SU-DHL-6 (cell line): Measurements from ENCODE around the gene UBXN4.
A peak's percentile ranks its signal among the peaks of the same experiment; 100 is the strongest.
"Not testable (repeated sequence)": the region's sequence is repeated elsewhere in the genome, so short reads cannot be mapped to it uniquely, and the experiment has no call there.

Source experiments
- H2AFZ ChIP-seq: fragments of 200-600 bp; sonication (generic); 2 replicates; pipeline ENCODE4 v1.6.1; 2014; ENCODE audit warnings: low read depth, mild to moderate bottlenecking, moderate library complexity, mixed read lengths, antibody characterized with exemption, low read length; ENCODE audit not compliant: severe bottlenecking
- H3F3A ChIP-seq: fragments of 200-600 bp; shearing (Covaris generic); 2 replicates; pipeline ENCODE4 v1.6.0; 2016; ENCODE audit warnings: antibody characterized with exemption, mild to moderate bottlenecking; ENCODE audit not compliant: insufficient read depth
- H3K27ac ChIP-seq: fragments of 200-600 bp; sonication (generic); 2 replicates; pipeline ENCODE4 v1.5.1; 2016; ENCODE audit warnings: low read depth, mild to moderate bottlenecking, low read length, moderate library complexity, mixed read lengths
- H3K27me3 ChIP-seq: fragments of 200-600 bp; sonication (generic), shearing (Covaris generic); 2 replicates; pipeline ENCODE4 v1.6.0; 2014; ENCODE audit warnings: mild to moderate bottlenecking, low read length
- H3K36me3 ChIP-seq: fragments of 200-600 bp; sonication (generic); 2 replicates; pipeline ENCODE4 v1.6.1; 2014; ENCODE audit warnings: mild to moderate bottlenecking, low read length, mixed read lengths
- H3K4me2 ChIP-seq: fragments of 300-600, 200-600 bp; shearing (Covaris generic), sonication (generic); 2 replicates; pipeline ENCODE4 v1.6.0; 2014; ENCODE audit warnings: low read length, low read depth, mild to moderate bottlenecking; ENCODE audit not compliant: poor library complexity, severe bottlenecking
- H3K4me3 ChIP-seq: fragments of 200-600 bp; sonication (generic); 2 replicates; pipeline ENCODE4 v1.5.1; 2014; ENCODE audit warnings: antibody characterized with exemption, low read length, mild to moderate bottlenecking, mixed read lengths; ENCODE audit not compliant: insufficient read depth, poor library complexity, severe bottlenecking
- H3K79me2 ChIP-seq: fragments of 200-600 bp; sonication (generic); 2 replicates; pipeline ENCODE4 v1.6.1; 2014; ENCODE audit warnings: mild to moderate bottlenecking, low read length, moderate library complexity; ENCODE audit not compliant: insufficient read depth
- H3K9ac ChIP-seq: fragments of 200-600 bp; sonication (generic); 2 replicates; pipeline ENCODE4 v1.7.0; 2014; ENCODE audit warnings: mild to moderate bottlenecking, low read length
- H3K9me2 ChIP-seq: fragments of 200-600 bp; sonication (generic); replicated peaks from 2 replicates; pipeline ENCODE4 v1.6.1; 2014; ENCODE audit warnings: low read length; ENCODE audit not compliant: insufficient read depth
- H3K9me3 ChIP-seq: fragments of 200-600 bp; sonication (generic); 2 replicates; pipeline ENCODE4 v1.6.1; 2014; ENCODE audit warnings: low read length, mixed read lengths; ENCODE audit not compliant: insufficient read depth
- H4K20me1 ChIP-seq: fragments of 200-600 bp; sonication (generic); 2 replicates; pipeline ENCODE4 v1.6.1; 2014; ENCODE audit warnings: low read depth, mild to moderate bottlenecking, antibody characterized with exemption, low read length, moderate library complexity, mixed read lengths
- CTCF ChIP-seq: fragments of 200-600 bp; sonication (generic); IDR thresholded peaks from one replicate; pipeline ENCODE4 v1.5.1; 2017; ENCODE audit warnings: antibody characterized with exemption, mild to moderate bottlenecking, low read length, moderate library complexity; ENCODE audit not compliant: insufficient read depth, poor library complexity, severe bottlenecking
- EZH2phosphoT487 ChIP-seq: fragments of 200-600 bp; sonication (generic), shearing (Covaris generic); conservative IDR thresholded peaks from 2 replicates; pipeline ENCODE4 v1.6.1; 2018; ENCODE audit warnings: mild to moderate bottlenecking, antibody characterized with exemption, low read length, moderate library complexity, mixed read lengths

UBXN4 gene

GRCh38 chr2:135790423-135790822 is 48.8 kb downstream of the UBXN4 start:
- TF ChIP-seq CTCF: no peak
- no peak for TF ChIP-seq EZH2phosphoT487
- H3K36me3 ChIP-seq: 0 out of 2 replicates have a peak, but pooled peaks cover 3% of the 10 kb centered on the region
- no peak overlapping the region for H3K4me3 ChIP-seq
- no peak overlapping the region for H3K4me2 ChIP-seq
- no peak overlapping the region for H2AFZ ChIP-seq
- no peak overlapping the region for H3K27ac ChIP-seq
- H3K27me3 ChIP-seq: no peaks in the 10 kb centered on the region
- peaks cover 9% of the 10 kb centered on the region for H3K79me2 ChIP-seq
- H4K20me1 ChIP-seq: no peaks in the 10 kb centered on the region
- no peaks in the 10 kb centered on the region for H3F3A ChIP-seq
- H3K9ac ChIP-seq: no peak overlapping the region
- no peaks in the 10 kb centered on the region for H3K9me3 ChIP-seq
- H3K9me2 ChIP-seq: no peaks in the 10 kb centered on the region

- Histone ChIP-seq H3K36me3 (0 out of 2 replicates have a peak, but pooled peaks cover 3% of the 10 kb centered on the region), H2AFZ (no peak overlapping the region), H3K4me2 (peak overlapping the region; percentile 54), H3K9ac (0 out of 2 replicates have a peak overlapping the region, but pooled peaks have one; percentile 62), H4K20me1 (no peaks in the 10 kb centered on the region), H3K27ac (peak overlapping the region; percentile 72; the same call in 1 of the 2 replicates), H3K9me2 (no peaks in the 10 kb centered on the region), H3K27me3 (no peaks in the 10 kb centered on the region), H3K79me2 (peaks cover 9% of the 10 kb centered on the region), H3K9me3 (no peaks in the 10 kb centered on the region), H3F3A (peaks cover 5% of the 10 kb centered on the region; the same call in 1 of the 2 replicates), H3K4me3 (no peak overlapping the region)
- TF ChIP-seq CTCF: no peak
- no peak for TF ChIP-seq EZH2phosphoT487
These were observed 49.9 kb downstream of the UBXN4 start for GRCh38 chr2:135791418-135792190.

GRCh38 chr2:135792401-135793150 is 50.9 kb downstream of the UBXN4 start:
- no peaks in the 10 kb centered on the region for H3K9me2 ChIP-seq
- no peaks in the 10 kb centered on the region for H3K9me3 ChIP-seq
- no peaks in the 10 kb centered on the region for H4K20me1 ChIP-seq
- TF ChIP-seq EZH2phosphoT487 (no peak), CTCF (no peak)
- peak overlapping the region; percentile 60 for H3K4me3 ChIP-seq
- no peaks in the 10 kb centered on the region for H3K27me3 ChIP-seq
- H3K27ac ChIP-seq: peak overlapping the region; percentile 72
- H3K4me2 ChIP-seq: peak overlapping the region; percentile 54
- H3K79me2 ChIP-seq: peaks cover 9% of the 10 kb centered on the region
- H3F3A ChIP-seq: peaks cover 5% of the 10 kb centered on the region; the same call in 1 of the 2 replicates
- no peaks in the 10 kb centered on the region for H3K36me3 ChIP-seq
- peak overlapping the region; percentile 62 for H3K9ac ChIP-seq
- H2AFZ ChIP-seq: no peak overlapping the region

- not testable (repeated sequence) for H2AFZ ChIP-seq
These were observed 54.0 kb downstream of the UBXN4 start for GRCh38 chr2:135795641-135796040.

More at GRCh38 chr2:135795641-135796040, 54.0 kb downstream of the UBXN4 start:
- H3K27ac ChIP-seq, H3K9me2 ChIP-seq, H3K4me2 ChIP-seq, H3K79me2 ChIP-seq, H3K9ac ChIP-seq, H3F3A ChIP-seq, H3K27me3 ChIP-seq, H4K20me1 ChIP-seq, H3K4me3 ChIP-seq, H3K36me3 ChIP-seq: not testable (repeated sequence)
- H3K9me3 ChIP-seq: peaks cover 12% of the 10 kb centered on the region; the same call in 1 of the 2 replicates
